Neural progenitor cell (in vitro differentiated cells): ENCODE data around the gene HEATR5A. TPM values are rescaled to one million over a fixed set of nuclear protein-coding genes. Genes with fewer than 3 reads are reported as not detected.
"Not testable (repeated sequence)": the region's sequence is repeated elsewhere in the genome, so short reads cannot be mapped to it uniquely, and the experiment has no call there.

Experiments
- DNase-seq: peaks from one replicate; pipeline ENCODE4 v3.0.0-alpha.2; 2016; ENCODE audit warnings: low spot score
- H2AFZ ChIP-seq: fragments of 200-600 bp; sonication (generic); replicated peaks from 2 replicates; pipeline ENCODE4 v1.6.1; 2016; ENCODE audit warnings: antibody characterized with exemption
- H3F3A ChIP-seq: fragments of 200-600 bp; sonication (generic); 2 replicates; pipeline ENCODE4 v1.6.1; 2016; ENCODE audit warnings: antibody characterized with exemption, low read depth
- H3K27ac ChIP-seq: fragments of 200-600 bp; sonication (generic); 2 replicates; pipeline ENCODE4 v1.5.1; 2016; ENCODE audit warnings: mild to moderate bottlenecking
- H3K27me3 ChIP-seq: fragments of 200-600 bp; sonication (generic); 2 replicates; pipeline ENCODE4 v1.6.1; 2016; ENCODE audit warnings: mild to moderate bottlenecking, moderate library complexity
- H3K36me3 ChIP-seq: fragments of 200-600 bp; sonication (generic); 2 replicates; pipeline ENCODE4 v1.5.1; 2016
- H3K4me1 ChIP-seq: fragments of 200-600 bp; sonication (generic); 2 replicates; pipeline ENCODE4 v1.6.1; 2016; ENCODE audit warnings: mixed run types
- H3K4me2 ChIP-seq: fragments of 200-600 bp; sonication (generic); 2 replicates; pipeline ENCODE4 v1.6.1; 2016
- H3K4me3 ChIP-seq: fragments of 200-600 bp; sonication (generic); 2 replicates; pipeline ENCODE4 v1.5.1; 2016
- H3K79me2 ChIP-seq: fragments of 200-600 bp; sonication (generic); 2 replicates; pipeline ENCODE4 v1.6.1; 2016; ENCODE audit warnings: low read depth
- H3K9ac ChIP-seq: fragments of 200-600 bp; sonication (generic); 2 replicates; pipeline ENCODE4 v1.6.1; 2016
- H3K9me3 ChIP-seq: fragments of 200-600 bp; sonication (generic); 2 replicates; pipeline ENCODE4 v1.5.1; 2016; ENCODE audit warnings: low read depth
- H4K20me1 ChIP-seq: fragments of 200-600 bp; sonication (generic); 2 replicates; pipeline ENCODE4 v1.6.1; 2016; ENCODE audit warnings: low read depth
- H3K27ac Mint-ChIP-seq: 3 replicates; pipeline ENCODE4 v1.8.0; 2021; ENCODE audit warnings: mixed read lengths
- H3K27me3 Mint-ChIP-seq: 2 replicates; pipeline ENCODE4 v1.8.0; 2022; ENCODE audit warnings: low read depth, mild to moderate bottlenecking, inconsistent platforms, moderate library complexity, mixed read lengths; ENCODE audit not compliant: insufficient read depth
- H3K36me3 Mint-ChIP-seq: 3 replicates; pipeline ENCODE4 v1.8.0; 2021; ENCODE audit warnings: mixed read lengths
- H3K4me1 Mint-ChIP-seq: 3 replicates; pipeline ENCODE4 v1.8.0; 2021; ENCODE audit warnings: mixed read lengths
- H3K4me3 Mint-ChIP-seq: 3 replicates; pipeline ENCODE4 v1.8.0; 2021; ENCODE audit warnings: mild to moderate bottlenecking, moderate library complexity, mixed read lengths
- H3K9me3 Mint-ChIP-seq: 3 replicates; pipeline ENCODE4 v1.8.0; 2020; ENCODE audit warnings: mixed read lengths
- EZH2 ChIP-seq: fragments of 200-600 bp; sonication (generic); IDR thresholded peaks from 2 replicates; pipeline ENCODE4 v1.6.1; 2017; ENCODE audit warnings: antibody characterized with exemption, mild to moderate bottlenecking, moderate library complexity
- EZH2phosphoT487 ChIP-seq: fragments of 200-600 bp; sonication (generic); IDR thresholded peaks from 2 replicates; pipeline ENCODE4 v1.6.1; 2017; ENCODE audit warnings: antibody characterized with exemption
- total RNA-seq: library from RNA; depleted of rRNA; stranded (reverse); fragments of >200 nt; gene quantifications from 2 replicates; pipeline ENCODE4 v1.2.3, GENCODE V29; 2015; ENCODE audit warnings: low replicate concordance
- TF ChIP-seq, protein P1 (sequence below): fragments of 200-600 bp; sonication (generic); IDR thresholded peaks from 2 replicates; pipeline ENCODE4 v1.5.1; 2017; ENCODE audit warnings: antibody characterized with exemption, mild to moderate bottlenecking

Gene HEATR5A
- total RNA-seq, 1 donor from 2014 or later: 34.7 TPM

DNA sequence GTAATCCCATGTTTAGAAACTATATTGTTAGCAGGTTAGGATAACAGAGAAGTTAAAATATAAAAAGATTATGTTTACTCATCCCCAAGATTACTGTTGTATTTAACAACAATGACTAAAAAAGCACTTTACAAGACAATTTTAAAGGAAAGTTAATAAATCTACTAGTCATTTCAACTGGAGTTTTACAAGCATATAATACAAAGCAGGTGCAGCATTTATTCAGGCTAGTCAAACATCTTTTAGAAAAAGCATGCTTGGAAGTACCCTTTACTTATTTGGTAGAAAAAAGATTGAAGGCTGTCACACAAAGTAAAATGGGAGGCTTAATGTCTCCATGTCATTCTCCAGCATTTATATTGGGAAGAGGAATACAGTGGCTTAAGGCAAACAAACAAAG is 80.6 kb downstream of the HEATR5A start:
- Histone ChIP-seq H3K4me2 (no peak overlapping the region), H3K27me3 (no peaks in the 10 kb centered on the region), H3K9me3 (no peaks in the 10 kb centered on the region), H3K9ac (no peak overlapping the region), H3K27ac (no peak overlapping the region), H3F3A (no peaks in the 10 kb centered on the region), H3K36me3 (no peaks in the 10 kb centered on the region), H2AFZ (no peak overlapping the region), H3K79me2 (no peaks in the 10 kb centered on the region), H3K4me1 (no peaks in the 10 kb centered on the region), H3K4me3 (no peak overlapping the region), H4K20me1 (no peaks in the 10 kb centered on the region)
- Mint-ChIP-seq H3K4me1 (peaks cover 6% of the 10 kb centered on the region), H3K36me3 (peaks cover 9% of the 10 kb centered on the region), H3K9me3 (no peaks in the 10 kb centered on the region), H3K27me3 (no peaks in the 10 kb centered on the region), H3K4me3 (no peak overlapping the region), H3K27ac (no peak overlapping the region)
- no peak for DNase-seq
- TF ChIP-seq EZH2phosphoT487 (no peak), EZH2 (no peak)

DNA sequence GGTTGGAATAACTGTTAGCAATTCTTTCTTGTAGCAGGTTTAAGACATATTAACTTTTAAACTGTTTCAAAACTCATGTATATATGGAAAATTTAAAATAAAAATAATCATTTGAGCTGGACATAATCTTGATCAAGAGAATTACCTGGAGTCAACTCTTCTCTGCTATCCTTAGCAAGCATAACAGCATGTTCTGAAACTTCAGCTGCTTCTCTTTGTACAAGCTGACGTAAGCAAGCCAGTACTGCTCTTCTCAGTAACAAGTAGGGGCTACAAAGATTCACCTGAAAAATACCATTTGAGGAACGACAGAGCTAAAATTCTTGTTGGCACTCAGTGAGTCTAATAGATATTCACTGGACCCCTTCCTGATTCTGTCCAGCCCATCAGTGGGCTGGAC is 83.0 kb downstream of the HEATR5A start:
- no peak for DNase-seq
- Histone ChIP-seq H3K4me1 (no peaks in the 10 kb centered on the region), H3K36me3 (no peaks in the 10 kb centered on the region), H3K9ac (no peak overlapping the region), H2AFZ (no peak overlapping the region), H3K79me2 (no peaks in the 10 kb centered on the region), H3K27ac (no peak overlapping the region), H3K9me3 (no peaks in the 10 kb centered on the region), H3K4me2 (no peak overlapping the region), H4K20me1 (no peaks in the 10 kb centered on the region), H3F3A (no peaks in the 10 kb centered on the region), H3K27me3 (no peaks in the 10 kb centered on the region), H3K4me3 (no peak overlapping the region)
- peaks cover 6% of the 10 kb centered on the region for H3K4me1 Mint-ChIP-seq
- TF ChIP-seq EZH2: no peak
- TF ChIP-seq, protein P1, sequence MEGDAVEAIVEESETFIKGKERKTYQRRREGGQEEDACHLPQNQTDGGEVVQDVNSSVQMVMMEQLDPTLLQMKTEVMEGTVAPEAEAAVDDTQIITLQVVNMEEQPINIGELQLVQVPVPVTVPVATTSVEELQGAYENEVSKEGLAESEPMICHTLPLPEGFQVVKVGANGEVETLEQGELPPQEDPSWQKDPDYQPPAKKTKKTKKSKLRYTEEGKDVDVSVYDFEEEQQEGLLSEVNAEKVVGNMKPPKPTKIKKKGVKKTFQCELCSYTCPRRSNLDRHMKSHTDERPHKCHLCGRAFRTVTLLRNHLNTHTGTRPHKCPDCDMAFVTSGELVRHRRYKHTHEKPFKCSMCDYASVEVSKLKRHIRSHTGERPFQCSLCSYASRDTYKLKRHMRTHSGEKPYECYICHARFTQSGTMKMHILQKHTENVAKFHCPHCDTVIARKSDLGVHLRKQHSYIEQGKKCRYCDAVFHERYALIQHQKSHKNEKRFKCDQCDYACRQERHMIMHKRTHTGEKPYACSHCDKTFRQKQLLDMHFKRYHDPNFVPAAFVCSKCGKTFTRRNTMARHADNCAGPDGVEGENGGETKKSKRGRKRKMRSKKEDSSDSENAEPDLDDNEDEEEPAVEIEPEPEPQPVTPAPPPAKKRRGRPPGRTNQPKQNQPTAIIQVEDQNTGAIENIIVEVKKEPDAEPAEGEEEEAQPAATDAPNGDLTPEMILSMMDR: no peak
- no peak for TF ChIP-seq EZH2phosphoT487
- peaks cover 2% of the 10 kb centered on the region for H3K9me3 Mint-ChIP-seq
- peaks cover 7% of the 10 kb centered on the region for H3K36me3 Mint-ChIP-seq
- H3K27me3 Mint-ChIP-seq: no peaks in the 10 kb centered on the region
- no peak overlapping the region for H3K4me3 Mint-ChIP-seq
- H3K27ac Mint-ChIP-seq: no peak overlapping the region

DNA sequence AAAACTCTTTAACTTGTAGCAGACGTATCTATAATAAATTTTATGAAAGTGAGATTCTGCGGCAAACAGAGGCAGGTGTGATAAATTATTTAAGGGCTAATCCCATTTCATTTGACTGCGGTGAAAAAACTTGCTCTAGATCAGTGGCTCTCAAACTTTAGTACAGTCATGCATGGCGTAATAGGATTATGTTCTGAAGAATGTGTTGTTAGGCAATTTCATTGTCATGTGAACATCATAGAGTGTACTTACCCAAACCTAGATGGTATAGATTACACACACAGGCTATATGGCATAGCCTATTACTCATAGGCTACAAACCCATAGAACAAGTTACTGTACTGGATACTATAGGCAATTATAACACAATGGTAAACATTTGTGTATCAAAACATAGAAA is 83.7 kb downstream of the HEATR5A start:
- H3K79me2 ChIP-seq: no peaks in the 10 kb centered on the region
- H3K4me3 ChIP-seq: no peak overlapping the region
- no peak overlapping the region for H3K9ac ChIP-seq
- H3K27me3 ChIP-seq: no peaks in the 10 kb centered on the region
- H3K27ac ChIP-seq: no peak overlapping the region
- H3K4me3 Mint-ChIP-seq: no peak overlapping the region
- no peak overlapping the region for H2AFZ ChIP-seq
- H3K27ac Mint-ChIP-seq: no peak overlapping the region
- no peak overlapping the region for H3K4me2 ChIP-seq
- peak; percentile 29 for DNase-seq
- no peaks in the 10 kb centered on the region for H3F3A ChIP-seq
- no peaks in the 10 kb centered on the region for H3K9me3 ChIP-seq
- peaks cover 13% of the 10 kb centered on the region for H3K36me3 Mint-ChIP-seq
- no peaks in the 10 kb centered on the region for H3K27me3 Mint-ChIP-seq
- H4K20me1 ChIP-seq: no peaks in the 10 kb centered on the region
- H3K36me3 ChIP-seq: no peaks in the 10 kb centered on the region
- TF ChIP-seq, protein P1: no peak
- TF ChIP-seq EZH2phosphoT487: no peak
- TF ChIP-seq EZH2: no peak
- peaks cover 7% of the 10 kb centered on the region for H3K9me3 Mint-ChIP-seq
- H3K4me1 Mint-ChIP-seq: peaks cover 6% of the 10 kb centered on the region
- no peaks in the 10 kb centered on the region for H3K4me1 ChIP-seq

DNA sequence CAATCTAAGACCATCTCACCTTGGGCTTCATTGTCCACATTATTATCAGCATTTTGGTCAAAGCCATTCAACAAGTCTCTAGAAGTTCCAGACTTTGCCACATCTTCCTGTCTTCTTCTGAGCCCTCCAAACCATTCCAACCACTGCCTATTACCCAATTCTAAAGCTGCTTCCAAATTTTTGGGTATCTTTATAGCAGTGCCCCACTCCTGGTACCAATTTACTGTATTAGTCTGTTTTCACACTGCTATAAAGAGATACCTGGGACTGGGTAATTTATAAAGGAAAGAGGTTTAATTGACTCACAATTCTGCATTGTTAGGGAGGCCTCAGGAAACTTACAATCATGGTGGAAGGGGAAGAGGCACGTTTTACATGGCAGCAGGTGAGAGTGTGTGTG is 89.0 kb downstream of the HEATR5A start:
- H3K27me3 Mint-ChIP-seq, H3K27me3 ChIP-seq, H3K4me2 ChIP-seq, H3K9ac ChIP-seq, H3K4me1 Mint-ChIP-seq, H3K79me2 ChIP-seq, H4K20me1 ChIP-seq, H3F3A ChIP-seq, H3K4me1 ChIP-seq, H2AFZ ChIP-seq, H3K27ac Mint-ChIP-seq, H3K36me3 ChIP-seq, H3K9me3 ChIP-seq, H3K4me3 ChIP-seq, H3K27ac ChIP-seq, H3K4me3 Mint-ChIP-seq, DNase-seq: not testable (repeated sequence)
- Mint-ChIP-seq H3K9me3 (peaks cover 27% of the 10 kb centered on the region), H3K36me3 (peaks cover 27% of the 10 kb centered on the region)

DNA sequence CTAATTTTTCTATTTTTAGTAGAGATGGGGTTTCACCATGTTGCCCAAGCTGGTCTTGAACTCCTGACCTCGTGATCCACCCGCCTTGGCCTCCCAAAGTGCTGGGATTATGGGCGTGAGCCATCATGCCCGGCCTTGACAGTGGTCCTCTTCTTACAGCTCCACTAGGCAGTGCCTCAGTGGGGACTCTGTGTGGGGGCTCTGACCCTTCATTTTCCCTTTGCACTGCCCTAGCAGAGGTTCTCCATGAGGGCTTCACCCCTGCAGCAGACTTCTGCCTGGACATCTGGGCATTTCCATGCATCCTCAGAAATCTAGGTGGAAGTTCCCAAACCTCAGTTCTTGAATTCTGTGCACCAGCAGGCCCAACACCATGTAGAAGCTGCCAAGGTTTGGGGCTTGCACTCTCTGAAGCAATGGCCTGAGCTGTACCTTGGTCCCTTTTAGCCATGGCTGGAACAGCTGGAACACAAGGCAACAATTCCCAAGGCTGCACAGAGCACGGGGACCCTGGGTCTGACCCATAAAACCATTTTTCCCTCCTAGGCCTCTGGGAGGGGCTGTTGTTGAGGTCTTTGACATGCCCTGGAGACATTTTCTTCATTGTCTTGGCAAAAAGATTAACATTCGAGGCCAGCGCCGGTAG is 90.4 kb downstream of the HEATR5A start:
- not testable (repeated sequence) for H3K27me3 Mint-ChIP-seq, H3K4me1 Mint-ChIP-seq, H3K9me3 ChIP-seq, H3K4me3 Mint-ChIP-seq, H3K4me1 ChIP-seq, H3K27me3 ChIP-seq, H3K27ac Mint-ChIP-seq, H3K79me2 ChIP-seq, H3K36me3 ChIP-seq, H3F3A ChIP-seq, H3K4me3 ChIP-seq, DNase-seq, H2AFZ ChIP-seq, H4K20me1 ChIP-seq, H3K4me2 ChIP-seq, H3K9ac ChIP-seq, H3K27ac ChIP-seq
- H3K36me3 Mint-ChIP-seq: peaks cover 27% of the 10 kb centered on the region
- peaks cover 27% of the 10 kb centered on the region for H3K9me3 Mint-ChIP-seq
